Vagina (tissue), 2 donors: ENCODE data around the gene BAHCC1. TPM values are rescaled to one million over a fixed set of nuclear protein-coding genes. Genes with fewer than 3 reads are reported as not detected.

Experiments
- DNase-seq, 2 donors: peaks; one replicate each; pipeline ENCODE4 v3.0.0-alpha.2; 2017; ENCODE audit errors: extremely low spot score in 2 of 2
- H3K27ac ChIP-seq: fragments of 200-600 bp; sonication (generic); one replicate; pipeline ENCODE4 v1.5.1; 2019
- H3K27me3 ChIP-seq: fragments of 200-600 bp; sonication (generic); one replicate; pipeline ENCODE4 v1.5.1; 2019
- H3K36me3 ChIP-seq, 2 donors: fragments of 200-600 bp; sonication (generic); one replicate each; pipeline ENCODE4 v1.5.1; 2017 to 2019
- H3K4me1 ChIP-seq: fragments of 200-600 bp; sonication (generic); one replicate; pipeline ENCODE4 v1.5.1; 2019
- H3K4me3 ChIP-seq, 2 donors: fragments of 200-600 bp; sonication (generic); 1 replicate in 1 of 2; 2 replicates in 1 of 2; pipeline ENCODE4 v1.5.1; 2016 to 2019
- H3K9me3 ChIP-seq: fragments of 200-600 bp; sonication (generic); one replicate; pipeline ENCODE4 v1.5.1; 2019
- CTCF ChIP-seq, 3 experiments: fragments of 450-650 bp in 2 of 3; fragments of 200-600 bp in 1 of 3; sonication (generic) in 1 of 3; IDR thresholded peaks; one replicate each; pipeline ENCODE4 v1.5.1; 2017 to 2019; ENCODE audit warnings: antibody characterized with exemption in 3 of 3, mild to moderate bottlenecking in 2 of 3, moderate library complexity in 2 of 3
- POLR2A ChIP-seq, 2 donors: fragments of 450-650 bp; IDR thresholded peaks; one replicate each; pipeline ENCODE4 v1.6.1; 2017; ENCODE audit warnings: antibody characterized with exemption in 2 of 2, mild to moderate bottlenecking in 2 of 2, moderate library complexity in 2 of 2
- POLR2AphosphoS5 ChIP-seq, 2 donors: sonication (generic); formaldehyde crosslinking; IDR thresholded peaks; one replicate each; pipeline ENCODE4 v1.9.0; 2017; ENCODE audit warnings: antibody characterized with exemption in 2 of 2, mild to moderate bottlenecking in 2 of 2, low read depth in 1 of 2; ENCODE audit not compliant: insufficient read depth in 1 of 2
- intact Hi-C: fragments of 100-400 bp; cut with DNase I; formaldehyde crosslinking; loops from one replicate; pipeline ENCODE4 v1.15.1; 2023
- microRNA-seq: library from miRNA; unstranded; fragments of <30 nt; microRNA quantifications from one replicate; pipeline ENCODE4, GENCODE V29; 2017; ENCODE audit warnings: borderline number of aligned reads, borderline replicate concordance
- small RNA-seq: library from RNA; depleted of rRNA; stranded (forward); fragments of <200 nt; gene quantifications from one replicate; pipeline ENCODE3, GENCODE V24; 2016
- total RNA-seq: library from RNA; depleted of rRNA; stranded (reverse); fragments of >200 nt; gene quantifications from one replicate; pipeline ENCODE4 v1.2.3, GENCODE V29; 2016

BAHCC1 gene
- total RNA-seq, 1 donor from 2014 or later: 9.1 TPM

- peak overlapping the region; percentile 93 to 99 for H3K4me3 ChIP-seq
- TF ChIP-seq POLR2AphosphoS5 (IDR thresholded peaks at IDR 0.05; ENCODE audit: insufficient read depth in 1 of 2, low read depth in 1 of 2) (peak in 1 of 2 donors; percentile 45), CTCF (IDR thresholded peaks at IDR 0.05) (no peak)
- H3K9me3 ChIP-seq: no peaks in the 10 kb centered on the region
- H3K36me3 ChIP-seq: peaks cover 9 to 34% of the 10 kb centered on the region in 2 donors
- H3K27ac ChIP-seq: peak overlapping the region; percentile 100
- intact Hi-C loops: loop anchor here (5.0 kb wide), 1 partner anchor 38 kb away; the partner anchor contains the start of gene FAAP100
- H3K27me3 ChIP-seq: no peaks in the 10 kb centered on the region
- peaks cover 63% of the 10 kb centered on the region for H3K4me1 ChIP-seq
- no peak for DNase-seq
Observed at GRCh38 chr17:81513753-81514488, 118.7 kb downstream of the BAHCC1 start.

- TF ChIP-seq CTCF (IDR thresholded peaks at IDR 0.05) (no peak), POLR2AphosphoS5 (IDR thresholded peaks at IDR 0.05; ENCODE audit: insufficient read depth in 1 of 2, low read depth in 1 of 2) (no peak)
- Histone ChIP-seq H3K4me3 (peak overlapping the region; percentile 93 to 99), H3K27me3 (no peaks in the 10 kb centered on the region), H3K9me3 (no peaks in the 10 kb centered on the region), H3K4me1 (peaks cover 63% of the 10 kb centered on the region), H3K27ac (peak overlapping the region; percentile 100), H3K36me3 (peaks cover 9 to 29% of the 10 kb centered on the region in 2 donors)
- intact Hi-C loops: loop anchor here (5.0 kb wide), 1 partner anchor 38 kb away; the partner anchor contains the start of gene FAAP100
- no peak for DNase-seq
Observed at GRCh38 chr17:81514489-81514738, 119.2 kb downstream of the BAHCC1 start.

GRCh38 chr17:81514739-81515529, 119.7 kb downstream of the BAHCC1 start:
- DNase-seq: no peak
- peak overlapping the region; percentile 100 for H3K27ac ChIP-seq
- intact Hi-C loops: loop anchor here (5.0 kb wide), 1 partner anchor 37 kb away; the partner anchor contains the start of gene FAAP100
- peak in 1 of 2 donors; percentile 85 for TF ChIP-seq POLR2A (IDR thresholded peaks at IDR 0.05)
- TF ChIP-seq CTCF (IDR thresholded peaks at IDR 0.05): no peak
- peak in 1 of 2 donors; percentile 70 for TF ChIP-seq POLR2AphosphoS5 (IDR thresholded peaks at IDR 0.05; ENCODE audit: insufficient read depth in 1 of 2, low read depth in 1 of 2)
- H3K9me3 ChIP-seq: no peaks in the 10 kb centered on the region
- H3K27me3 ChIP-seq: no peaks in the 10 kb centered on the region
- H3K4me1 ChIP-seq: peaks cover 63% of the 10 kb centered on the region
- peaks cover 9 to 24% of the 10 kb centered on the region in 2 donors for H3K36me3 ChIP-seq
- peak overlapping the region; percentile 93 to 99 for H3K4me3 ChIP-seq

GRCh38 chr17:81515530-81516041, 120.3 kb downstream of the BAHCC1 start:
- Histone ChIP-seq H3K4me1 (peaks cover 60% of the 10 kb centered on the region), H3K4me3 (peak overlapping the region; percentile 93 to 99), H3K9me3 (no peaks in the 10 kb centered on the region), H3K36me3 (peaks cover 9 to 17% of the 10 kb centered on the region in 2 donors), H3K27ac (peak overlapping the region; percentile 100), H3K27me3 (no peaks in the 10 kb centered on the region)
- DNase-seq: no peak
- intact Hi-C loops: no loop called here
- TF ChIP-seq CTCF (IDR thresholded peaks at IDR 0.05) (no peak), POLR2A (IDR thresholded peaks at IDR 0.05) (no peak), POLR2AphosphoS5 (IDR thresholded peaks at IDR 0.05; ENCODE audit: insufficient read depth in 1 of 2, low read depth in 1 of 2) (no peak)

Small RNA genes lying within 50 kb of the gene (microRNA-seq; reads per million reads assigned to microRNA genes)
- gene MIR3186: not detected
- gene MIR4740: not detected

Small RNA genes lying within 50 kb of the gene (small RNA-seq; reads per million reads assigned to genes)
- gene MIR3186 (not detected), gene MIR4740 (not detected)

Other genes with a start within 250 kb of the BAHCC1 start
- not detected for gene PVALEF, start 229.9 kb upstream of the BAHCC1 start, total RNA-seq
- 6.4 TPM for gene AATK, start 229.2 kb upstream of the BAHCC1 start, total RNA-seq
- gene CEP131, start 172.5 kb upstream of the BAHCC1 start, total RNA-seq: 6.1 TPM
- gene TEPSIN, start 156.4 kb upstream of the BAHCC1 start, total RNA-seq: 35.4 TPM
- 52.5 TPM for gene NDUFAF8, start 156.1 kb upstream of the BAHCC1 start, total RNA-seq
- 67.5 TPM for gene SLC38A10, start 100.2 kb upstream of the BAHCC1 start, total RNA-seq
- 2,441 TPM for gene ACTG1, start 117.3 kb downstream of the BAHCC1 start, total RNA-seq
- 6.6 TPM for gene FSCN2, start 132.9 kb downstream of the BAHCC1 start, total RNA-seq
- 21.4 TPM for gene FAAP100, start 156.9 kb downstream of the BAHCC1 start, total RNA-seq
- gene NPLOC4, start 241.7 kb downstream of the BAHCC1 start, total RNA-seq: 68.3 TPM
- gene TSPAN10, start 241.7 kb downstream of the BAHCC1 start, total RNA-seq: not detected